HepG2 (cell line): ENCODE data around the gene DYSF. TPM values are rescaled to one million over a fixed set of nuclear protein-coding genes. Genes with fewer than 3 reads are reported as not detected.

Experiments
- ATAC-seq: fragments of 200-7000 bp; cut with Tn5 transposase; 3 replicates; pipeline ENCODE4 v1.9.1; 2020; ENCODE audit warnings: mild to moderate bottlenecking, moderate library complexity
- BruUV-seq: library from RNA; stranded (reverse); fragments of 400-500 nt; replicated peaks from 2 replicates; lab custom pipeline; 2021; lab: Mats Ljungman, UMichigan
- CTCF ChIA-PET: fragments of 300-600 bp; formaldehyde crosslinking; extraction: SDS; loops from one replicate; lab custom pipeline; 2021; ENCODE audit warnings: low total read pairs, inconsistent platforms, low intra/inter-chr PET ratio; lab: Yijun Ruan, JAX
- POLR2A ChIA-PET: fragments of 350-600 bp; sonication (Branson Sonifier 250); formaldehyde crosslinking; loops from one replicate; lab custom pipeline; 2020; ENCODE audit warnings: antibody characterized with exemption, inconsistent platforms; lab: Yijun Ruan, JAX
- DNase-seq: peaks from one replicate; pipeline ENCODE4 v3.0.0-alpha.2; 2015; ENCODE audit warnings: low spot score
- FAIRE-seq: peaks from 3 replicates; lab custom pipeline; 2011; peaks lifted over from hg19 to GRCh38; lab: Jason Lieb, UNC
- H2AFZ ChIP-seq: one replicate; pipeline ENCODE4 v1.6.1; 2011; ENCODE audit warnings: low read length, inconsistent platforms
- H3K27ac ChIP-seq: fragments of 300-600 bp; 3 replicates; pipeline ENCODE4 v1.8.0; 2011; ENCODE audit warnings: mixed run types, mild to moderate bottlenecking, mixed read lengths, low read length, inconsistent platforms; ENCODE audit not compliant: insufficient read depth; ENCODE audit errors: extremely low read length
- H3K27me3 ChIP-seq, 2 experiments: fragments of 200-600 bp in 1 of 2; 2 replicates in 1 of 2; 3 replicates in 1 of 2; pipeline versions ENCODE4 v1.6.0 to v1.8.0; 2011; ENCODE audit warnings: low read length in 2 of 2, mild to moderate bottlenecking in 2 of 2, moderate library complexity in 2 of 2, inconsistent platforms in 1 of 2; ENCODE audit not compliant: insufficient read depth in 2 of 2, control insufficient read depth in 1 of 2
- H3K36me3 ChIP-seq, 2 experiments: fragments of 200-600 bp in 1 of 2; replicated peaks in 1 of 2; 2 replicates in 1 of 2; 3 replicates in 1 of 2; pipeline versions ENCODE4 v1.5.1 to v1.8.0; 2011; ENCODE audit warnings: low read length in 2 of 2, inconsistent platforms in 1 of 2; ENCODE audit not compliant: insufficient read depth in 2 of 2, control insufficient read depth in 1 of 2
- H3K4me1 ChIP-seq: 2 replicates; pipeline ENCODE4 v1.5.1; 2012; ENCODE audit warnings: low read length, inconsistent platforms; ENCODE audit not compliant: insufficient read depth
- H3K4me2 ChIP-seq: 2 replicates; pipeline ENCODE4 v1.6.0; 2011; ENCODE audit warnings: low read depth, low read length, inconsistent platforms
- H3K4me3 ChIP-seq, 3 experiments: fragments of 200-600 bp in 1 of 3; sonication (generic), shearing (Covaris generic) in 1 of 3; replicated peaks in 1 of 3; 2 replicates each; pipeline ENCODE4 v1.5.1; 2011 to 2016; ENCODE audit warnings: low read length in 3 of 3, inconsistent platforms in 2 of 3, low read depth in 2 of 3, mild to moderate bottlenecking in 2 of 3, control low read depth in 1 of 3, mixed read lengths in 1 of 3; ENCODE audit not compliant: insufficient read depth in 1 of 3
- H3K79me2 ChIP-seq: one replicate; pipeline ENCODE4 v1.6.1; 2011; ENCODE audit warnings: low read length, inconsistent platforms; ENCODE audit not compliant: insufficient read depth
- H3K9ac ChIP-seq: 2 replicates; pipeline ENCODE4 v1.6.0; 2011; ENCODE audit warnings: mild to moderate bottlenecking, low read depth, low read length, inconsistent platforms; ENCODE audit not compliant: insufficient read depth
- H3K9me3 ChIP-seq: 2 replicates; pipeline ENCODE4 v1.5.1; 2012; ENCODE audit warnings: mild to moderate bottlenecking, low read length
- H4K20me1 ChIP-seq: 2 replicates; pipeline ENCODE4 v1.6.0; 2011; ENCODE audit warnings: inconsistent platforms, mild to moderate bottlenecking, low read length, moderate library complexity; ENCODE audit not compliant: insufficient read depth
- HNRNPL ChIP-seq: fragments of 200-400 bp; formaldehyde crosslinking; IDR thresholded peaks from 2 replicates; pipeline ENCODE4 v1.6.1; 2017; ENCODE audit warnings: mild to moderate bottlenecking, low read depth, low read length
- KLF12 ChIP-seq: sonication (generic); formaldehyde crosslinking; IDR thresholded peaks from 2 replicates; pipeline ENCODE4 v1.4.0; 2020; ENCODE audit warnings: missing genetic modification reagents, borderline replicate concordance
- MLLT10 ChIP-seq: sonication (generic); formaldehyde crosslinking; IDR thresholded peaks from 2 replicates; pipeline ENCODE4 v1.4.0; 2020; ENCODE audit warnings: missing genetic modification reagents
- MYNN ChIP-seq: sonication (generic); formaldehyde crosslinking; IDR thresholded peaks from 2 replicates; pipeline ENCODE4 v1.4.0; 2020; ENCODE audit warnings: mild to moderate bottlenecking, low read depth, missing genetic modification reagents
- NRL ChIP-seq: sonication (generic); formaldehyde crosslinking; IDR thresholded peaks from 2 replicates; pipeline ENCODE4 v1.5.0; 2020; ENCODE audit warnings: missing genetic modification reagents, mild to moderate bottlenecking, moderate library complexity, borderline replicate concordance
- PHF20 ChIP-seq: sonication (generic); formaldehyde crosslinking; IDR thresholded peaks from 2 replicates; pipeline ENCODE4 v1.5.0; 2020; ENCODE audit warnings: mild to moderate bottlenecking, missing genetic modification reagents
- RARA ChIP-seq: IDR thresholded peaks from 2 replicates; pipeline ENCODE4 v1.6.1; 2016; ENCODE audit warnings: missing genetic modification reagents, missing compliant biosample characterization
- SMAD1 ChIP-seq: sonication (generic); formaldehyde crosslinking; IDR thresholded peaks from 2 replicates; pipeline ENCODE4 v1.4.0; 2020; ENCODE audit warnings: missing genetic modification reagents, low read depth, mild to moderate bottlenecking, borderline replicate concordance
- SMC3 ChIP-seq: IDR thresholded peaks from 2 replicates; pipeline ENCODE4 v1.6.1; 2011; ENCODE audit warnings: low read length, improper control_type of control experiment
- ZMYM4 ChIP-seq: sonication (generic); formaldehyde crosslinking; IDR thresholded peaks from 2 replicates; pipeline ENCODE4 v1.8.1; 2023; ENCODE audit warnings: mild to moderate bottlenecking, missing genetic modification reagents
- ZNF296 ChIP-seq: sonication (generic); formaldehyde crosslinking; conservative IDR thresholded peaks from 2 replicates; pipeline ENCODE4 v1.5.0; 2020; ENCODE audit warnings: mild to moderate bottlenecking, missing genetic modification reagents
- ZNF33A ChIP-seq: sonication (generic); formaldehyde crosslinking; IDR thresholded peaks from 2 replicates; pipeline ENCODE4 v1.5.1; 2020; ENCODE audit warnings: missing genetic modification reagents, mild to moderate bottlenecking, moderate library complexity, borderline replicate concordance
- ZNF496 ChIP-seq: sonication (generic); formaldehyde crosslinking; IDR thresholded peaks from 2 replicates; pipeline ENCODE4 v1.8.1; 2023; ENCODE audit warnings: mild to moderate bottlenecking, moderate library complexity, missing genetic modification reagents; ENCODE audit not compliant: insufficient replicate concordance
- ZNF850 ChIP-seq: sonication (generic); formaldehyde crosslinking; conservative IDR thresholded peaks from 2 replicates; pipeline ENCODE4 v1.9.0; 2021; ENCODE audit warnings: mild to moderate bottlenecking, missing genetic modification reagents
- ZSCAN22 ChIP-seq: sonication (generic); formaldehyde crosslinking; IDR thresholded peaks from 2 replicates; pipeline ENCODE4 v1.4.0; 2020; ENCODE audit warnings: mild to moderate bottlenecking, missing genetic modification reagents
- WGBS: methylation state at CpG from one replicate; pipeline ENCODE4 v1.1.6; 2017; ENCODE audit warnings: low lambda C conversion rate; 5-methylcytosine and 5-hydroxymethylcytosine counted together
- in situ Hi-C: cut with HindIII; loops from 2 replicates; pipeline ENCODE4 v1.10.0; 2017; ENCODE audit warnings: low pct_unique_long_range_greater_than_20kb; ENCODE audit not compliant: extremely low pct_ligation_motif_present
- intact Hi-C: fragments of 100-400 bp; cut with micrococcal nuclease; formaldehyde crosslinking; loops from one replicate; pipeline ENCODE4 v1.10.0; 2022; ENCODE audit not compliant: unreplicated experiment
- polyA plus RNA-seq, 8 experiments: library from polyadenylated mRNA; depleted of rRNA in 3 of 8; stranded (reverse) in 7 of 8; unstranded in 1 of 8; fragments of >200 nt; fragmentation: Illumina TruSeq in 4 of 8; extraction: Trizol in 4 of 8; gene quantifications; 2 replicates each; pipeline versions ENCODE4 v1.2.1 to v1.2.3, GENCODE V29; 2011 to 2016; ENCODE audit warnings: low read depth in 4 of 8, missing spikeins in 1 of 8, mixed read lengths in 1 of 8; ENCODE audit not compliant: insufficient read depth in 1 of 8
- total RNA-seq, 5 experiments: library from RNA; depleted of rRNA; stranded (reverse); fragments of >200 nt; fragmentation: Illumina TruSeq; extraction: Trizol; gene quantifications; 2 replicates each; pipeline ENCODE4 v1.2.3, GENCODE V29; 2016; ENCODE audit warnings: low read depth in 1 of 5
- TF ChIP-seq, protein P1 (sequence below): sonication (generic); formaldehyde crosslinking; IDR thresholded peaks from 2 replicates; pipeline ENCODE4 v1.8.0; 2022; ENCODE audit warnings: low read depth, missing genetic modification reagents
- TF ChIP-seq, protein P2 (sequence below): sonication (generic); formaldehyde crosslinking; IDR thresholded peaks from 2 replicates; pipeline ENCODE4 v1.5.0; 2020; ENCODE audit warnings: missing genetic modification reagents

Gene DYSF
- total and polyA plus RNA-seq, 2 of the 13 experiments (the other 11 are each of a cell fraction or from before 2014, with no cell fraction given): 0.15 to 2.4 TPM

DNA sequence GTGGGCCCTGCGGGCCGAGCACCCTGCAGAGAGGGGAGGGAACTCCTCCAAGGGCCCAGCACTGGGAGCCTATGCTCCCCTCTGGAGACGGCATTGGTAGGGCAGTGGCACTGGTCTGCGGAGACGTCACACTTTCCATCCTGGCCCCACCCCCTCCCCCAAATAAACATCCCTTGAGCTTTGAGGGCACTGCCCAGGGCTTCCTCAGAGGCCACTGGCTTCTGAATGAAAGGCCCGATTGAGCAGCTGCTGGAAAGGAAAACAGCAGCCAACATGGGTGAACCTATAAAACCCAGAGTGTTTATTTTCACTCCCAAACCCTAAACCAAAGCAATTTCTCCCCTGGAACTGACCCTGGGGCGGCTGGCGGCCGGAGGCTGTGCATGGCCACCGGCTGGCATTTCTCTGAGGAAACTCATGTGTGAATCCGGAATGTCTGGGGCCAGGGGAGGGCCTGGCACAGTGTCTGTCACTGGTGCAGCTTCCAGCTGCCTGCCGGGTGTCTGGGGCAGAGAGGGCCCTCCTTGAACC lies 138.9 kb downstream of the DYSF start:
- intact Hi-C loops (no loop called here), in situ Hi-C loops (no loop called here)
- ChIA-PET CTCF (no interaction called here), POLR2A (no interaction called here)
- Histone ChIP-seq H4K20me1 (no peaks in the 10 kb centered on the region), H2AFZ (no peak overlapping the region), H3K36me3 (no peaks in the 10 kb centered on the region), H3K4me2 (peak overlapping the region; percentile 10; the same call in 1 of the 2 replicates), H3K9ac (no peak overlapping the region), H3K4me1 (peaks cover 25% of the 10 kb centered on the region; the same call in 1 of the 2 replicates), H3K4me3 (no peak overlapping the region), H3K27me3 (peaks cover 6 to 18% of the 10 kb centered on the region in 2 experiments; a peak in 2 of 5 replicates), H3K9me3 (no peaks in the 10 kb centered on the region), H3K79me2 (no peaks in the 10 kb centered on the region), H3K27ac (no peak overlapping the region)
- no peak for DNase-seq
- no peak for ATAC-seq
- TF ChIP-seq, protein P1, sequence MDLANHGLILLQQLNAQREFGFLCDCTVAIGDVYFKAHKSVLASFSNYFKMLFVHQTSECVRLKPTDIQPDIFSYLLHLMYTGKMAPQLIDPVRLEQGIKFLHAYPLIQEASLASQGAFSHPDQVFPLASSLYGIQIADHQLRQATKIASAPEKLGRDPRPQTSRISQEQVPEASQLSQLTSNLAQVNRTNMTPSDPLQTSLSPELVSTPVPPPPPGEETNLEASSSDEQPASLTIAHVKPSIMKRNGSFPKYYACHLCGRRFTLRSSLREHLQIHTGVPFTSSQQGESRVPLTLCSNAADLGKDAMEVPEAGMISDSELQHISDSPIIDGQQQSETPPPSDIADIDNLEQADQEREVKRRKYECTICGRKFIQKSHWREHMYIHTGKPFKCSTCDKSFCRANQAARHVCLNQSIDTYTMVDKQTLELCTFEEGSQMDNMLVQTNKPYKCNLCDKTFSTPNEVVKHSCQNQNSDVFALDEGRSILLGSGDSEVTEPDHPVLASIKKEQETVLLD (CRISPR knock-in tag): no peak
- peak; percentile 95 for TF ChIP-seq HNRNPL
- no TSS peak for BruUV-seq
- no peak for FAIRE-seq
- 45% methylated on average over 8 of the region's 12 CpGs for WGBS

- CTCF ChIA-PET: no interaction called here
- BruUV-seq: no TSS peak
Observed at GRCh38 chr2:71595569-71595968, 142.2 kb downstream of the DYSF start.

More at GRCh38 chr2:71595569-71595968, 142.2 kb downstream of the DYSF start:
- H3K79me2 ChIP-seq: no peaks in the 10 kb centered on the region
- DNase-seq: no peak
- no peaks in the 10 kb centered on the region for H3K9me3 ChIP-seq
- H4K20me1 ChIP-seq: no peaks in the 10 kb centered on the region
- POLR2A ChIA-PET: no interaction called here
- in situ Hi-C loops: no loop called here
- 62% methylated on average over 4 of the region's 7 CpGs for WGBS
- H3K9ac ChIP-seq: no peak overlapping the region
- peaks cover 8 to 9% of the 10 kb centered on the region in 2 experiments; a peak in 1 of 5 replicates for H3K27me3 ChIP-seq
- H3K4me3 ChIP-seq: no peak overlapping the region
- H2AFZ ChIP-seq: no peak overlapping the region
- no peak for FAIRE-seq
- intact Hi-C loops: no loop called here
- peaks cover 25% of the 10 kb centered on the region; the same call in 1 of the 2 replicates for H3K4me1 ChIP-seq
- TF ChIP-seq MLLT10 (CRISPR knock-in tag) (no peak), SMAD1 (CRISPR knock-in tag) (no peak), ZNF496 (CRISPR knock-in tag) (no peak), ZNF850 (no peak), ZSCAN22 (CRISPR knock-in tag) (no peak), PHF20 (CRISPR knock-in tag) (no peak), SMC3 (no peak), NRL (no peak), ZNF33A (CRISPR knock-in tag) (no peak), KLF12 (CRISPR knock-in tag) (no peak), MYNN (CRISPR knock-in tag) (no peak), ZNF296 (no peak), ZMYM4 (CRISPR knock-in tag) (no peak), RARA (CRISPR knock-in tag) (no peak)
- TF ChIP-seq, protein P2, sequence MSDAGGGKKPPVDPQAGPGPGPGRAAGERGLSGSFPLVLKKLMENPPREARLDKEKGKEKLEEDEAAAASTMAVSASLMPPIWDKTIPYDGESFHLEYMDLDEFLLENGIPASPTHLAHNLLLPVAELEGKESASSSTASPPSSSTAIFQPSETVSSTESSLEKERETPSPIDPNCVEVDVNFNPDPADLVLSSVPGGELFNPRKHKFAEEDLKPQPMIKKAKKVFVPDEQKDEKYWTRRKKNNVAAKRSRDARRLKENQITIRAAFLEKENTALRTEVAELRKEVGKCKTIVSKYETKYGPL: no peak
- no peak for ATAC-seq
- no peak overlapping the region for H3K27ac ChIP-seq
- H3K4me2 ChIP-seq: peak overlapping the region; percentile 29; the same call in 1 of the 2 replicates
- no peaks in the 10 kb centered on the region for H3K36me3 ChIP-seq
